NCI-H2196 (cell line): ENCODE measurements around the gene SDHAF1.

ENCODE experiments used
- DNase-seq: peaks from one replicate; lab custom pipeline; 2025; ENCODE audit not compliant: unreplicated experiment; lab: John Stamatoyannopoulos, UW

The SDHAF1 gene

GRCh38 chr19:35986664-35987570 is 8.1 kb upstream of the SDHAF1 start:
- peak; percentile 73 for DNase-seq

- no peak for DNase-seq
Measured at GRCh38 chr19:35987571-35987896, 7.5 kb upstream of the SDHAF1 start.

GRCh38 chr19:35988824-35989223 is 6.2 kb upstream of the SDHAF1 start:
- no peak for DNase-seq

GRCh38 chr19:35990156-35990555 is 4.8 kb upstream of the SDHAF1 start:
- no peak for DNase-seq

GRCh38 chr19:35990771-35991730 is 3.9 kb upstream of the SDHAF1 start:
- no peak for DNase-seq

- no peak for DNase-seq
Measured at GRCh38 chr19:35991731-35992450, 3.1 kb upstream of the SDHAF1 start.

GRCh38 chr19:35992907-35993765 is 1.9 kb upstream of the SDHAF1 start:
- no peak for DNase-seq

- DNase-seq = no peak
Measured at GRCh38 chr19:35993923-35994598, 927 bp upstream of the SDHAF1 start.

GRCh38 chr19:35996777-35997176 is 1.8 kb downstream of the SDHAF1 start:
- DNase-seq = no peak

GRCh38 chr19:36001605-36002004 is 6.6 kb downstream of the SDHAF1 start:
- no peak for DNase-seq

GRCh38 chr19:36003284-36003683 is 8.3 kb downstream of the SDHAF1 start:
- DNase-seq = no peak

GRCh38 chr19:36006955-36007354 is 12.0 kb downstream of the SDHAF1 start:
- DNase-seq = no peak

- peak; percentile 41 for DNase-seq
Measured at GRCh38 chr19:36008336-36008978, 13.5 kb downstream of the SDHAF1 start, which contains the start of gene SYNE4. Gene SYNE4 (minus strand): TSS chr19:36008813. CDS start chr19:36008681, 132 bp downstream.

GRCh38 chr19:36009220-36009619 is 14.2 kb downstream of the SDHAF1 start:
- DNase-seq = peak; percentile 71

GRCh38 chr19:36009633-36010379 is 14.8 kb downstream of the SDHAF1 start:
- no peak for DNase-seq

GRCh38 chr19:36010402-36010801 is 15.4 kb downstream of the SDHAF1 start:
- no peak for DNase-seq

- DNase-seq = no peak
Measured at GRCh38 chr19:36013280-36014011, 18.5 kb downstream of the SDHAF1 start.
